NCI-H1694 treated with DMSO at 0.1 percent for 48 hours (cell line): Measurements from ENCODE around the gene TMEM60.

Experiments
- DNase-seq: peaks from one replicate; lab custom pipeline; 2025; lab: John Stamatoyannopoulos, UW

The TMEM60 gene

DNA sequence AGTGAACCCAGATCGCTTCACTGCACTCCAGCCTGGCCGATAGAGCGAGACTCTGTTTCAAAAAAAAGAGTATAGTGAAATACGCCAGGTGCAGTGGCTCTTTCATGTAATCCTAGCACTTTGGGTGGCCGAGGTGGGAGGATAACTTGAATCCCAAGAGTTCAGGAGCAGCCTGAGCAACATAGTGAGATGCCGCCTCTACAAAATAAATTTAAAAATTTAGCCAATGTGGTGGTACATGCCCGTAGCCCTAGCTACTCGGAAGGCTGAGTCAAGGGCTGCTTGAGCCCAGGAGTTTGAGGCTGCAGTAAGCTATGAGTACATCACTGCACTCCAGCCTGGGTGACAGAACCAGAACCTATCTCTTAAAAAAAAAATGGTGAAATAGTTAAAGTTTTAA is 27.9 kb downstream of the TMEM60 start:
- DNase-seq, result no peak

DNA sequence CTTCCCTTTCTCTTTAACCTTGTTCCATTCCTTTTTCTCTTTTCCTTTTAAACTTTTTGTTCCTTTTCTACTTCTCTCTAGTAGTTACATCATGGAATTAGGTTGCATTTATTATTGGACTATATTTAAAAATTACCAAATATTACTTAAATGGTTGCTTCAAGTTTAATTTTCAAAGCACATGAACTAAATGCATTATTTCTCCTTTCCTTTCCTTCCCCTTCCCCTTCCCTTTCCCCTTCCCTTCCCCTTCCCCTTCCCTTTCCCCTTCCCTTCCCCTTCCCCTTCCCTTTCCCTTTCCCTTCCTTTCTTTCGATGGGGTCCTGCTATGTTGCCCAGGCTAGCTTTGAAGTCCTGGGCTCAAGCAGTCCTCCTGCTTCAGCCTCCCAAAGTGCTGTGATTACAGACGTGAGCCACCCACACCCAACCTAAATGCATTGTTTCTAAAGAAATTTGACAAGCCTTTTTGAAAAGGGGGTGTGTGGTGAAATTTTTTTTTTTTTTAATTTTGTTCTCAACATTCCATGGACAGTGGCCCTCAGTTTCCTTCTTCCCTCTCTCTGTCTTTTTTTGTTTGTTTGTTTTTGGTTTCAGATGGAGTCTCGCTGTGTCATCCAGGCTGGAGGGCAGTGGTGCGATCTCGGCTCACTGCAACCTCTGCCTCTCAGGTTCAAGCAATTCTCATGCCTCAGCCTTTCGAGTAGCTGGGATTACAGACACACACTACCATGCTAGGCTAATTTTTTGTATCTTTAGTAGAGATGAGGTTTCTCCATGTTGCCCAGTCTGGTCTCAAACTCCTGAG is 31.2 kb downstream of the TMEM60 start:
- DNase-seq, result no peak

DNA sequence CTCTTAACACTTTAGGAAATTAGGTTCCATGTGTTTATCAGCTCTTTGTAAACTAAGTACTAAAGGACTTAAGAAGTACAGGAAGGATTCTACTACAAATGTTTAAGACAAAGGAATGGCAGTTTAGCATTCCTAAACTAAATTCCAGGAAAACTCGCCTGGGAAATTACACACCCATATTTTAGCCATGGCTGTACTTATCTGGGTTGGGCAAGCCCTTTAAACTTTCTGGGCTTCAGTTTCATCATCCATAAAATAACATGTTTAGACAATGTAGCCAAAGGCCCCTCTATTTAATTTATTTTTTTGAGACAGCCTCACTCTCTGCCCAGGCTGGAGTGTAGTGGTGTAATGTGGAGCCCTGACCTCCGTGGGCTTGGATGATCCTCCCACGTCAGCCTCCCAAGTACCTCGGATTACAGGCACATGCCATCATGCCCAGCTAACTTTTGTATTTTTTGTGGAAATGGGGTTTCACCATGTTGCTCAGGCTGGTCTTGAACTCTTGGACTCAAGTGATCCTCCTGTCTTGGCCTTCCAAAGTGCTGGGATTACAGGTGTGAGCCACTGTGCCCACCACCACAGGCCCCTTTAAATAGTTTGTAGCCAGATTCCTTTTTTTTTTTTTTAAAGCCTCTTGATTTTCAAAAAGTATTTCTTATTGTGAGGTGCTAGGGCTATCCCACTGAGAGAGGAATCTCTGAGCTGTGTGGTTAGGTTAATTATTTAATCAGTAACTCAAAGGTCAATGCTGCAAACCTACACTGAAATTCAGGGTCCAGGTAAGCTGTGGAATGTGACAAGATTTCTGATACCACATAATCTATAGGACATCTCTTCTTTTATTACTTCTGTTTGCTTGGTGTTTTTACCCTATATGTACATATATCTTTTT is 32.1 kb downstream of the TMEM60 start:
- no peak for DNase-seq

DNA sequence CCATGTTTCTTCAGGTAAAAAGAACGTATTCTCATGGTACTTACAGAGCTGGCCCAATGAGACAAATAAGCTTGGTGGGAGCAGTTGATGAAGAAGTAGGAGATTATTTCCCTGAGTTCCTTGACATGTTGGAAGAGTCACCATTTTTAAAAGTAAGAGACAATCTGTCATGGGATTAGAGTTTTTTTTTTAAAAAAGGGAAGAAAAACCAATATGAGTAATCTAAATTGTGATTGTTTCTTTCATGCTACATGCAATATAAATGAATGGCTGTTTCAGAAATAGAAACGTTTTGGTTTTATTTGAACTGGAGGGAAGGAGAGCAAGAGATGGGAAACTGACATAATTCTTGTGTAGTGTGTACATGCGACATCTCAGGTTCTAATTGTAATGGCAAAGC is 32.8 kb downstream of the TMEM60 start:
- DNase-seq, result no peak

DNA sequence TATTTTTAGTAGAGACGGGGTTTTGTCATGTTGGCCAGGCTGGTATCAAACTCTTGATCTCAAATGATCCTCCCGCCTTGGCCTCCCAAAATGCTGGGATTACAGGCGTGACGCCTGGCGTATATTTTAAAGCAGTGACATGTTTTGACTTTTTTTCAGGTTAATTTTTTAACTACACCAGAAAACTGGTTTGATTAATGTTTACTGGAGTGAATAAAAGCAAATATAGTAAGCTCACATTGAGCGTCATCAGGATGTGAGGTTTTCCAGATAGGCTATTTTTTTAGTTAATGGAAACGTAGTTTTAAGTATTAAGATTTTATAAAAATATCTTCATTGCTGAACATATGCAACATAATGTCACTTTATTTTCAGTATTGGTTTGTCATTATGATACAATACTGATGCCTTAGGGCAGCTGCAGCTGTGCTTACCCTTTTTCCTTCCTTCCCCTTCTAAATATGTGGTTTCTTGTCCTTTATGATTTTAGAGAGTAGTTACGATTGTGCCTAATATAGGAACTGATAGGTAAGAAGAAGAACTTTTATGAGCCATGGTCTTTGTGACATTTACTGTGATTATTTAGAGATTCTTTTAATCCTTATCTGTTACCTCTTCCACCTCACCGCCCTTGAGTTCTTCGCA is 37.3 kb downstream of the TMEM60 start:
- DNase-seq, result no peak

DNA sequence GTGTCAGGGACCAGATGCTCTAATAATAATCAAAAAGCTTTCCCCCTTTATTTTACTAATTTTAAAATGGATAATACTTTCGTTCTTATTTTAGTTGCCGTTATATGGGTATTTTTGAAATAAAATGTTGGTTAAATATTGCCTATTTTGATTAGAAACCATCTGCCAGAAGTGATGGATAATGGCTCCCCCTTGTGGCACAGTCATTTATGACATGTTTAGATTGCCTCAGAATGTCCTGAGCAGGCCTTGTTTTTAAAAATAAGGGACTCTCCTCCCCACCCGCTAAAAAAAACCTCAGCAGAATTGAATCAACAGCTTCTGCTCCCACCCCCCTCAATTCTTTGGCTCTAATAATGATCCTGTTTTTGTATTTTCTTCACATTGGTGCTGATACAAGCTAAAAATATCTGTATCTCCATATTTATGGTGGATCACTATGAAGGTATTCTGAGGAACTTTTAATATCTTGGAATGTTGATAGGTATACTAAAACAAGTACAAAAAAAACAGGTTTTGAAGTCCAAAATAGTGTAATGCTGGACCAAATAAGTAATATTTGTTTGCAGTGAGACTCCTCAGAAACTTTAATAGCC is 38.8 kb downstream of the TMEM60 start:
- peak; percentile 70 for DNase-seq

DNA sequence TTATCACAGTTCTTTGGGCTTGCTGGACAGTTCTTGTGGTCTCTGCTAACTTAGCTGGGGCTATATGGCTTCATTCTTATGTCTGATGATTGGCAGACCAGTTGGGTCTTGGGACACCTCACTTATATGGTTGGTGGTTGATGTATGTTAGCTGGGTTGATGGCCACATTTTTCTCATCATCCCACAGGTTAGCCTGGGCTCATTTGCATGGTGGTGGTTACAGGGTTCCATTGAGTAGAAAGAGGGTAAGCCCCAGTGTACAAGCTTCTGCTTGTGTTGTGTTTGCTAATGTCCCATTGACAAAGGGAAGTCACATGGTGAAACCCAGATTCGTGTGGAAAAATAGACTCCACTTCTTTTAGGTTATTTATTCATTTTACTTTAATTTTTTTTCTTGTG is 40.6 kb downstream of the TMEM60 start:
- DNase-seq, result no peak

DNA sequence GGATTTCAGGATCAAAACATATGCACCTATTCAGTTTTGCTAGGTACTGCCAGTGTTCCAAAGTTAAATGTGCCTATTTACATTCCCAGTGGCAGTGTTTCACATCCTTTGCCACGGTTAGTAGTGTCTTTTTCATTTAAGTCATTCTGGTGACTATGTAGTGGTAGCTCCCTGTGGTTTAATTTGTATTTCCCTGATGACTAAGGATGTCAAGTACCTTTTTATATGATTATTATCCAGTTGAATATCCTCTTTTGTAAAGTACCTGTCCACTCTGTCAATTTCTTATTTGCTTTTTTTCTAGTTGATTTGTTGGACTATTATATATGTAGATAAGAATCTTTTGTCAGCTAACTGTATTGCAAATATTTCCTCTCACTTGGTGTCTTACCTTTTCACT is 45.1 kb downstream of the TMEM60 start:
- DNase-seq, result no peak

DNA sequence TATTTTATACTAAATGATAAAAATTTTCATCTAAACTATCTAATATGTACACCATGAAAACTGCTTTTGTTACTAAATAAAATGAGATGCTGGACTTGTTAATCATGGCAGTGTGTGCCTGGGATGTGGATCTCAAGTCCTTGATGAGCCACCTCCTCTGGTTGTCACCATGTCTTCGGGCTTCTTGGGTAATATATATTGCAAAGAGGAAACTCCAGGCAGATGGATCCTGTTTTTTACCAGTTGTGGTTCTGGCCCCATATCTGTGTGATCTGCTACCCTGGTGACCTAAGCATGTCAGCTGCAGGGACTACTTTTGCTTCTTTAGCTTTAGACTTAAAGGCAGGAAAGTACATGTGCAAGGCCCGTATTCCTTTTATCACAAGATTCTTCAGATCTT is 46.2 kb downstream of the TMEM60 start:
- no peak for DNase-seq

DNA sequence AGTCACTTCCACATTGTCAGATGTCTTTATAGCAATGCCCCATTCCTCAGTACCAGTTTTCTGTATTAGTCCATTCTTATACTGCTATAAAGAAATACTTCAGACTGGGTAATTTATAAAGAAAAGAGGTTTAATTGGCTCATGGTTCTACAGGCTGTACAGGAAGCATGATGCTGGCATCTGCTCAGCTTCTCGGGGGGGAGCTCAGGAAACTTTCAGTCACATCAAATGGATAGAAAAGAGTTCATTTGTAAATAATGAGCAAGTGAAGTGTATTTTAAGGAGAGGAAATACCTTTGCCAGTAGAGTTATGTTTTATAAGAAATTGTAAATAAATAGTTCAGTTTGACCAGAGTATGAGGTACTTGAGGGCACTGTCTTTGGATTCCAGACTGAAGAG is 50.5 kb downstream of the TMEM60 start:
- DNase-seq, result no peak

DNA sequence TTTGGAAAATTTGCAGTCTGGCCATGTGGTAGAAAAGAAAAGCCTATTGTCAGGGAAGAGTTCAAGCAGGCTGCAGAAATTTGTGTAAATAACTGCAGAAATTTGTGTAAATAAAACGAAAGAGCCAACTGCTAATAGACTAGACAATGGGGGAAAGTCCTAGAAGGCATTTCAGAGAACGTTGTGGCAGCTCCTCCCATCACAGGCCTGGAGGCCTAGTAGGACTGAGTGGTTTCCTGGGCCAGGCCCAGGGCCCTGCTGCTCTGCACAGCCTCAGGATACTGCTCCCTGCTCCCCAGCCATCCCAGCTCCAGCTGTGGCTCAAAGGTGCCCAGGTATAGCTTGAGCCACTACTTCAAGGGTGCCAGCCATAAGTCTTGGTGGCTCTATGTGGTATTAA is 51.1 kb downstream of the TMEM60 start:
- no peak for DNase-seq

DNA sequence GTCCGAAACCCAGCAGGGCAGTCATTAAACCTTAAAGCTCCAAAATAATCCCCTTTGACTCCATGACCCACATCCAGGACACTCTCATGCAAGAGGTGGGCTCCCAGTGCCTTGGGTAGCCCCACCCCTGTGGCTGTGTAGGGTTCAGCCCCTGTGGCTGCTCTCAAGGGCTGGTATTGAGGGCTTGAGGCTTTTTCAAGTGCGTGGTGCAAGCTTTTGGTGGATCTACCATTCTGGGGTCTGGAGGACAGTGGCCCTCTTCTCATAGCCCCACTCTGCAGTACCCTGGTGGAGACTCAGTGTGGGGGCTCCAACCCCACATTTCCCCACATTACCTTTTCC is 51.4 kb downstream of the TMEM60 start:
- DNase-seq, result no peak

DNA sequence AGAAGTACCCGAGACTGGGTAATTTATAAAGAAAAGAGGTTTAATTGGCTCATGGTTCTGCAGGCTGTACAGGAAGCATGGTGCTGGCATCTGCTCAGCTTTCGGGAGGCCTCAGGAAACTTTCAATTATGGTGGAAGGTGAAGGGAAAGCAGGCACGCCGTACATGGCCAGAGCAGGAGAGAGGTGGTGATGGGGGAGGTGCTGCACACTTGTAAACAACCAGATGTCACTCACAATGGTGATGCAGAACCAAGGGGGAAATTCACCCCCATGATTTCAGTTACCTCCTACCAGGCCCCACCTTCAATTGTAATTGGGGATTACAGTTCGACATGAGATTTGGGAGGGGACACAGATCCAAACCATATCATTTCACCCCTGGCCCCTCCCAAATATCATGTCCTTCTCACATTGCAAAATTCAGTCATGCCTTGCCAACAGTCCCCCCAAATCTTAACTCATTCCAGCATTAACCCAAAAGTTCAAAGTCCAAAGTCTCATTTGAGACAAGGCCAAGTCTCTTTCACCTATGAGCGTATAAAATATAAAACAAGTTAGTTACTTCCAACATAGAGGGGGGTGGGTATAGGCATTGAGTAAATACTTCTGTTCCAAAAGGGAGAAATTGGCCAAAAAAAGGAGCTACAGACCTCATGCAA is 51.9 kb downstream of the TMEM60 start:
- no peak for DNase-seq

DNA sequence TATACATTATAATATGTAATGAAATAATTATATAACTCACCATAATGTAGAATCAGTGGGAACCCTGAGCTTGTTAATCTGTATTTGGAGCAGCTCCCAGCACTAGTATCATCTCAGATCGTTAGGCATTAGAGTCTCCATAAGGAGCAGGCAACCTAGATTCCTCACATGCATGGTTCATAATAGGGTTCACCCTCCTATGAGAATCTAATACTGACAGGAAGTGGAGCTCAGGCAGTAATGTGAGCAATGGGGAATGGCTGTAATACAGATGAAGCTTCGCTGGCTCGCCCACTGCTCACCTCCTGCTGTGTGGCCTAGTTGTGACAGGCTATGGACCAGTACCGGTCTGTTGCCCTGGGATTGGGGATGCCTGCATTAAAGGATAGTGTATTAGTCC is 52.5 kb downstream of the TMEM60 start:
- no peak for DNase-seq
